H1 (cell line): ENCODE measurements around the gene FKBP1A. TPM values are rescaled to one million over a fixed set of nuclear protein-coding genes. Genes with fewer than 3 reads are reported as not detected.

ENCODE experiments used
- CTCF ChIA-PET: fragments of 300-600 bp; sonication (Branson Sonifier 250); formaldehyde crosslinking; loops from one replicate; lab custom pipeline; 2021; ENCODE audit not compliant: partially characterized antibody; lab: Charles Lee
- POLR2A ChIA-PET: fragments of 300-600 bp; sonication (Branson Sonifier 250); formaldehyde crosslinking; loops from one replicate; lab custom pipeline; 2021; ENCODE audit warnings: inconsistent platforms; ENCODE audit not compliant: partially characterized antibody; lab: Charles Lee
- DNase-seq, 2 experiments: peaks; one replicate each; pipeline versions ENCODE4 v3.0.0 to v3.0.0-alpha.2; 2010 to 2022; ENCODE audit warnings: low spot score in 2 of 2, low read depth in 1 of 2, mixed read lengths in 1 of 2
- FAIRE-seq: peaks from 2 replicates; lab custom pipeline; 2011; peaks lifted over from hg19 to GRCh38; lab: Jason Lieb, UNC
- H2AFZ ChIP-seq: 2 replicates; pipeline ENCODE4 v1.8.1; 2012; ENCODE audit warnings: low read length, inconsistent platforms
- H2AK5ac ChIP-seq: 2 replicates; pipeline ENCODE4 v1.6.1; 2013; ENCODE audit warnings: low read depth, low read length
- H2BK120ac ChIP-seq: replicated peaks from 2 replicates; pipeline ENCODE3; 2013; ENCODE audit warnings: low read depth, low read length, inconsistent platforms
- H2BK12ac ChIP-seq: 2 replicates; pipeline ENCODE4 v1.6.1; 2013; ENCODE audit warnings: low read depth, low read length
- H2BK15ac ChIP-seq: 2 replicates; pipeline ENCODE4 v1.6.1; 2013; ENCODE audit warnings: low read length
- H2BK20ac ChIP-seq: 2 replicates; pipeline ENCODE4 v1.6.1; 2013; ENCODE audit warnings: low read length
- H2BK5ac ChIP-seq: 2 replicates; pipeline ENCODE4 v1.6.1; 2013; ENCODE audit warnings: low read depth, low read length
- H3K14ac ChIP-seq: 2 replicates; pipeline ENCODE4 v1.6.1; 2013; ENCODE audit warnings: inconsistent platforms; ENCODE audit not compliant: insufficient read length
- H3K18ac ChIP-seq: 2 replicates; pipeline ENCODE4 v1.6.1; 2013; ENCODE audit warnings: low read length; ENCODE audit errors: extremely low read depth
- H3K23ac ChIP-seq: 2 replicates; pipeline ENCODE4 v1.6.1; 2013; ENCODE audit warnings: inconsistent platforms; ENCODE audit not compliant: insufficient read length
- H3K23me2 ChIP-seq: 2 replicates; pipeline ENCODE4 v1.6.1; 2013; ENCODE audit warnings: low read depth, low read length
- H3K27ac ChIP-seq: 2 replicates; pipeline ENCODE4 v1.6.1; 2011; ENCODE audit warnings: low read depth, low read length, inconsistent platforms
- H3K27me3 ChIP-seq, 4 experiments: replicated peaks in 1 of 4; 1 replicate in 1 of 4; 2 replicates in 3 of 4; pipeline versions ENCODE4 v1.6.1 to v1.8.1; 2011 to 2013; ENCODE audit warnings: low read length in 3 of 4, mild to moderate bottlenecking in 3 of 4, inconsistent platforms in 2 of 4, mixed read lengths in 2 of 4, moderate library complexity in 1 of 4; ENCODE audit not compliant: control insufficient read depth in 3 of 4, insufficient read depth in 3 of 4; ENCODE audit errors: extremely low read depth in 1 of 4
- H3K36me3 ChIP-seq, 4 experiments: 2 replicates each; pipeline versions ENCODE4 v1.6.1 to v1.8.1; 2011 to 2013; ENCODE audit warnings: mild to moderate bottlenecking in 4 of 4, low read length in 3 of 4, moderate library complexity in 2 of 4, control low read depth in 1 of 4, inconsistent platforms in 1 of 4; ENCODE audit not compliant: insufficient read depth in 4 of 4, control insufficient read depth in 2 of 4
- H3K4ac ChIP-seq: replicated peaks from 2 replicates; pipeline ENCODE3; 2013; ENCODE audit warnings: low read length, low read depth, mixed read lengths, inconsistent platforms; ENCODE audit not compliant: insufficient read length
- H3K4me1 ChIP-seq, 4 experiments: replicated peaks in 1 of 4; 1 replicate in 1 of 4; 2 replicates in 3 of 4; pipeline versions ENCODE4 v1.6.1 to v1.8.1; 2011 to 2013; ENCODE audit warnings: low read length in 3 of 4, inconsistent platforms in 2 of 4, mixed read lengths in 1 of 4; ENCODE audit not compliant: insufficient read depth in 4 of 4, control insufficient read depth in 3 of 4
- H3K4me2 ChIP-seq, 2 experiments: 2 replicates each; pipeline versions ENCODE4 v1.6.1 to v1.8.1; 2011 to 2013; ENCODE audit warnings: low read depth in 2 of 2, low read length in 2 of 2, control low read depth in 1 of 2, inconsistent platforms in 1 of 2, mild to moderate bottlenecking in 1 of 2; ENCODE audit not compliant: insufficient read depth in 1 of 2
- H3K4me3 ChIP-seq, 4 experiments: fragments of 200-600, 300-600 bp in 1 of 4; sonication (generic), shearing (Covaris generic), sonication (Bioruptor Twin) in 1 of 4; 2 replicates each; pipeline versions ENCODE4 v1.5.1 to v1.8.1; 2011 to 2016; ENCODE audit warnings: low read length in 4 of 4, low read depth in 3 of 4, control low read depth in 2 of 4, inconsistent platforms in 2 of 4, mild to moderate bottlenecking in 2 of 4, mixed read lengths in 1 of 4, moderate library complexity in 1 of 4; ENCODE audit not compliant: insufficient read depth in 2 of 4; ENCODE audit errors: extremely low read depth in 1 of 4
- H3K56ac ChIP-seq: replicated peaks from 2 replicates; pipeline ENCODE3; 2013; ENCODE audit warnings: low read depth, mild to moderate bottlenecking, mixed read lengths, low read length, inconsistent platforms; ENCODE audit not compliant: insufficient read length
- H3K79me1 ChIP-seq: 2 replicates; pipeline ENCODE4 v1.6.1; 2013; ENCODE audit warnings: low read depth, low read length, control low read depth
- H3K79me2 ChIP-seq, 2 experiments: 2 replicates each; pipeline versions ENCODE4 v1.6.1 to v1.8.1; 2012 to 2013; ENCODE audit warnings: low read length in 2 of 2, mild to moderate bottlenecking in 2 of 2, inconsistent platforms in 1 of 2; ENCODE audit not compliant: insufficient read depth in 2 of 2, control insufficient read depth in 1 of 2
- H3K9ac ChIP-seq, 4 experiments: replicated peaks in 1 of 4; 1 replicate in 1 of 4; 2 replicates in 3 of 4; pipeline versions ENCODE4 v1.6.1 to v1.8.1; 2011 to 2013; ENCODE audit warnings: low read depth in 3 of 4, low read length in 3 of 4, control low read depth in 2 of 4, mild to moderate bottlenecking in 2 of 4, moderate library complexity in 2 of 4, inconsistent platforms in 1 of 4; ENCODE audit errors: extremely low read depth in 1 of 4
- H3K9me3 ChIP-seq, 2 experiments: 2 replicates each; pipeline versions ENCODE4 v1.6.1 to v1.8.1; 2012 to 2013; ENCODE audit warnings: mild to moderate bottlenecking in 2 of 2, moderate library complexity in 2 of 2, control low read depth in 1 of 2, inconsistent platforms in 1 of 2, low read depth in 1 of 2, low read length in 1 of 2, mixed read lengths in 1 of 2; ENCODE audit not compliant: insufficient read depth in 2 of 2
- H4K20me1 ChIP-seq, 2 experiments: replicated peaks in 1 of 2; 2 replicates each; pipeline versions ENCODE3 to v1.8.1; 2011 to 2013; ENCODE audit warnings: inconsistent platforms in 2 of 2, low read length in 2 of 2, mild to moderate bottlenecking in 1 of 2; ENCODE audit not compliant: insufficient read depth in 2 of 2, control insufficient read depth in 1 of 2
- H4K5ac ChIP-seq: 2 replicates; pipeline ENCODE4 v1.6.1; 2013; ENCODE audit warnings: low read length, low read depth, mixed read lengths, inconsistent platforms; ENCODE audit not compliant: insufficient read length
- H4K8ac ChIP-seq: 2 replicates; pipeline ENCODE4 v1.8.0; 2013; ENCODE audit warnings: mild to moderate bottlenecking, moderate library complexity, low read length, inconsistent platforms; ENCODE audit not compliant: insufficient read depth; ENCODE audit errors: extremely low read depth
- H4K91ac ChIP-seq: replicated peaks from 2 replicates; pipeline ENCODE3; 2013; ENCODE audit warnings: low read length, mixed read lengths, inconsistent platforms; ENCODE audit not compliant: insufficient read length
- CEBPB ChIP-seq: IDR thresholded peaks from 2 replicates; pipeline ENCODE4 v1.6.1; 2012; ENCODE audit warnings: low read depth, low read length
- CREB1 ChIP-seq: IDR thresholded peaks from 2 replicates; pipeline ENCODE4 v1.6.1; 2012; ENCODE audit warnings: inconsistent platforms
- FOSL1 ChIP-seq: IDR thresholded peaks from 2 replicates; pipeline ENCODE4 v1.6.1; 2011; ENCODE audit warnings: mild to moderate bottlenecking, low read depth, low read length, moderate library complexity; ENCODE audit not compliant: insufficient read depth
- GABPA ChIP-seq: IDR thresholded peaks from 2 replicates; pipeline ENCODE4 v1.6.1; 2011; ENCODE audit warnings: mild to moderate bottlenecking, low read length, moderate library complexity, borderline replicate concordance; ENCODE audit not compliant: insufficient read depth
- POLR2AphosphoS5 ChIP-seq: IDR thresholded peaks from 2 replicates; pipeline ENCODE4 v1.6.1; 2011; ENCODE audit warnings: low read depth, low read length
- RAD21 ChIP-seq, 2 experiments: IDR thresholded peaks in 1 of 2; conservative IDR thresholded peaks in 1 of 2; 2 replicates each; pipeline ENCODE4 v1.6.1; 2011; ENCODE audit warnings: low read depth in 2 of 2, low read length in 2 of 2, improper control_type of control experiment in 1 of 2, inconsistent platforms in 1 of 2, mild to moderate bottlenecking in 1 of 2, moderate library complexity in 1 of 2
- TBP ChIP-seq: IDR thresholded peaks from 2 replicates; pipeline ENCODE4 v1.6.1; 2011; ENCODE audit warnings: low read depth, low read length, improper control_type of control experiment
- whole genome bisulfite sequencing, 2 experiments: shearing (Covaris generic) in 1 of 2; methylation state at CpG; one replicate each; pipeline versions ENCODE4 v1.1.6 to v1.1.7; 2013 to 2015; ENCODE audit warnings: low lambda C conversion rate in 2 of 2, mixed read lengths in 2 of 2, inconsistent platforms in 1 of 2, low coverage in 1 of 2, missing lambda C conversion rate in 1 of 2; ENCODE audit not compliant: insufficient replicate concordance in 2 of 2, insufficient coverage in 1 of 2, insufficient read length in 1 of 2; ENCODE audit errors: extremely low coverage in 1 of 2, missing lambda C conversion rate in 1 of 2; 5-methylcytosine and 5-hydroxymethylcytosine counted together
- polyA plus RNA-seq, 7 experiments: library from polyadenylated mRNA; depleted of rRNA in 3 of 7; stranded (reverse) in 5 of 7; unstranded in 2 of 7; fragments of >200 nt in 5 of 7; fragments of 200-250 nt in 2 of 7; gene quantifications; 1 replicate in 5 of 7; 2 replicates in 1 of 7; 4 replicates in 1 of 7; pipeline versions ENCODE4 v1.2.1 to v1.2.3, GENCODE V29; 2011 to 2013; ENCODE audit warnings: missing spikeins in 2 of 7, mixed read lengths in 2 of 7
- total RNA-seq: library from RNA; stranded (reverse); fragmentation: NEBNext Ultra II Directional; extraction: Animal tissue kit (Norgen Biotek cat#: 25700); gene quantifications from 2 replicates; pipeline ENCODE4 v1.2.1, GENCODE V29; 2021
- TF ChIP-seq, protein P1 (sequence below): IDR thresholded peaks from 2 replicates; pipeline ENCODE4 v1.6.1; 2011; ENCODE audit warnings: low read depth, mild to moderate bottlenecking, low read length; ENCODE audit not compliant: insufficient read depth
- TF ChIP-seq, protein P2 (sequence below), 3 experiments: IDR thresholded peaks; 1 replicate in 2 of 3; 2 replicates in 1 of 3; pipeline versions ENCODE4 v1.5.1 to v1.6.1; 2011; ENCODE audit warnings: low read length in 3 of 3, mild to moderate bottlenecking in 3 of 3, inconsistent platforms in 2 of 3, low read depth in 1 of 3, moderate library complexity in 1 of 3; ENCODE audit not compliant: insufficient read depth in 1 of 3; ENCODE audit errors: control extremely low read depth in 1 of 3

The FKBP1A gene
- total and polyA plus RNA-seq, 2 of the 8 experiments (the other 6 are each of a cell fraction or from before 2014, with no cell fraction given) = 250 to 685 TPM

DNA sequence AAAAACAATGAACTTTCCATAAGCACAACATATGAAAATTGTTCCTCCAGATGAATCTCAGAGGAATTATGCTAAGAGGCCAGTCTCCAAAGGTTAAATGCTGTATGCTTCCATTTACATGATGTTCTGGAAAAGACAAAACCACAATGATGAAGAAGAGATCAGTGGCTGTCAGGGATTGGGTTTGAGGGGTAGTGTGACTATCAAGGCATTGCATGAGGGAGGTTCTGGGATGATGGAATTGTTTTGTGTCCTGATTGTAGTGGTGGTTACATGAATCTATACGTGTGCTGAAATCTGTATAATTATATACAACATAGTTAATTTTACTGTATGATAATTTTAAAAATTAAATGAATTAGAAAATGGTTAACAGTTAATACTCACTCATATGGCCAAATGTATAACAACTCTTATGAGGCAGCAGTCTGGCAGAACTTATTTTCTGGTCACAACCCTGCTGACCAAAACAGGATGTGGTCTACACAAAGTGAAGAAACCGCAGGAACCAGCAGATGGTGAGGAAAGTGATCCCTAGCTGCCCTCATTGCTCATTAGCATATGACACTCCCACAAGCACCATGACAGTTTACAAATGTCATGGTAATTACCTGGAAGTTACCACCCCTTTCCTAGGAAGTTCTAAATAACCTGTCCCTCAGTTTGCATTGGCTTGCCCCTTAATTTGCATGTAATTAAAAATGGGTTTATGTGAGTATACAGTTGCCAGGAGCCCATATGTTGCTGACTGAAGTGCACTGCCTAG, 41.9 kb upstream of the FKBP1A start:
- no peaks in the 10 kb centered on the region for H3K23me2 ChIP-seq
- POLR2A ChIA-PET = interaction anchor here (0.6 to 2.8 kb wide), 2 partner anchors 8 to 29 kb away, joined by 3 to 13 read pairs; no protein-coding TSS in a partner anchor
- no peak for DNase-seq
- no peak for TF ChIP-seq FOSL1
- TF ChIP-seq, protein P1, sequence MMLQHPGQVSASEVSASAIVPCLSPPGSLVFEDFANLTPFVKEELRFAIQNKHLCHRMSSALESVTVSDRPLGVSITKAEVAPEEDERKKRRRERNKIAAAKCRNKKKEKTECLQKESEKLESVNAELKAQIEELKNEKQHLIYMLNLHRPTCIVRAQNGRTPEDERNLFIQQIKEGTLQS = no peak
- no peak for TF ChIP-seq GABPA
- TF ChIP-seq CREB1 = no peak
- no peak for TF ChIP-seq POLR2AphosphoS5
- TF ChIP-seq, protein P2, sequence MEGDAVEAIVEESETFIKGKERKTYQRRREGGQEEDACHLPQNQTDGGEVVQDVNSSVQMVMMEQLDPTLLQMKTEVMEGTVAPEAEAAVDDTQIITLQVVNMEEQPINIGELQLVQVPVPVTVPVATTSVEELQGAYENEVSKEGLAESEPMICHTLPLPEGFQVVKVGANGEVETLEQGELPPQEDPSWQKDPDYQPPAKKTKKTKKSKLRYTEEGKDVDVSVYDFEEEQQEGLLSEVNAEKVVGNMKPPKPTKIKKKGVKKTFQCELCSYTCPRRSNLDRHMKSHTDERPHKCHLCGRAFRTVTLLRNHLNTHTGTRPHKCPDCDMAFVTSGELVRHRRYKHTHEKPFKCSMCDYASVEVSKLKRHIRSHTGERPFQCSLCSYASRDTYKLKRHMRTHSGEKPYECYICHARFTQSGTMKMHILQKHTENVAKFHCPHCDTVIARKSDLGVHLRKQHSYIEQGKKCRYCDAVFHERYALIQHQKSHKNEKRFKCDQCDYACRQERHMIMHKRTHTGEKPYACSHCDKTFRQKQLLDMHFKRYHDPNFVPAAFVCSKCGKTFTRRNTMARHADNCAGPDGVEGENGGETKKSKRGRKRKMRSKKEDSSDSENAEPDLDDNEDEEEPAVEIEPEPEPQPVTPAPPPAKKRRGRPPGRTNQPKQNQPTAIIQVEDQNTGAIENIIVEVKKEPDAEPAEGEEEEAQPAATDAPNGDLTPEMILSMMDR (IDR thresholded peaks at IDR 0.05; ENCODE audit: control extremely low read depth in 1 of 3, insufficient read depth in 1 of 3, low read depth in 1 of 3, low read length in 3 of 3) = no peak
- TF ChIP-seq CEBPB = no peak
- no peak for TF ChIP-seq RAD21 (IDR thresholded peaks at IDR 0.05 in 1 of 2, conservative IDR thresholded peaks at IDR 0.05 in 1 of 2; ENCODE audit: low read depth in 2 of 2, low read length in 2 of 2)
- no peak for TF ChIP-seq TBP

More for the DNA sequence above, 41.9 kb upstream of the FKBP1A start:
- H3K18ac ChIP-seq = no peak overlapping the region
- no peak overlapping the region for H2AK5ac ChIP-seq
- peaks cover 15 to 27% of the 10 kb centered on the region in 2 experiments for H3K9me3 ChIP-seq
- no peaks in the 10 kb centered on the region for H3K79me2 ChIP-seq
- no peak overlapping the region for H3K4me2 ChIP-seq
- H3K79me1 ChIP-seq = no peaks in the 10 kb centered on the region
- H4K5ac ChIP-seq = no peak overlapping the region
- WGBS, 2 experiments = 98% methylated on average over 2 of the region's 2 CpGs; no CpG with 5 or more reads in 1 of the 2 experiments
- H3K27me3 ChIP-seq = no peaks in the 10 kb centered on the region
- H4K91ac ChIP-seq = no peak overlapping the region
- H3K9ac ChIP-seq = no peak overlapping the region
- H3K14ac ChIP-seq = no peak overlapping the region
- no peaks in the 10 kb centered on the region for H4K20me1 ChIP-seq
- H2BK20ac ChIP-seq = no peak overlapping the region
- no peak overlapping the region for H3K27ac ChIP-seq
- H3K56ac ChIP-seq = no peak overlapping the region
- no peak overlapping the region for H2BK15ac ChIP-seq
- FAIRE-seq = no peak
- no peak overlapping the region for H3K23ac ChIP-seq
- no peak overlapping the region for H3K4ac ChIP-seq
- H2BK5ac ChIP-seq = no peak overlapping the region
- no peak overlapping the region for H2BK12ac ChIP-seq
- H3K36me3 ChIP-seq = peaks cover 0 to 16% (median 0%) of the 10 kb centered on the region in 4 experiments; a peak in 2 of 8 replicates
- no peak overlapping the region for H4K8ac ChIP-seq
- no peak overlapping the region for H3K4me3 ChIP-seq
- no peaks in the 10 kb centered on the region; a peak in 1 of 7 replicates for H3K4me1 ChIP-seq
- H2AFZ ChIP-seq = no peak overlapping the region
- H2BK120ac ChIP-seq = no peak overlapping the region
- CTCF ChIA-PET = interaction anchor here (0.6 to 8.4 kb wide), 9 partner anchors 11 to 329 kb away, joined by 3 to 139 read pairs (median 4); no protein-coding TSS in a partner anchor
